A673 (cell line): Measurements from ENCODE around the gene SMARCAL1. TPM values are rescaled to one million over a fixed set of nuclear protein-coding genes. Genes with fewer than 3 reads are reported as not detected.

Experiments used
- BruUV-seq: library from RNA; stranded (reverse); fragments of 400-500 nt; replicated peaks from 2 replicates; lab custom pipeline; 2021; lab: Mats Ljungman, UMichigan
- CTCF ChIA-PET: fragments of 300-600 bp; sonication (Branson Sonifier 250); formaldehyde crosslinking; loops from one replicate; lab custom pipeline; 2022; ENCODE audit warnings: antibody characterized with exemption; lab: Charles Lee
- POLR2A ChIA-PET: fragments of 300-600 bp; sonication (Branson Sonifier 250); formaldehyde crosslinking; loops from one replicate; lab custom pipeline; 2022; ENCODE audit warnings: antibody characterized with exemption; ENCODE audit not compliant: low non-redundant PET; lab: Charles Lee
- DNase-seq: peaks from one replicate; pipeline ENCODE4 v3.0.0-alpha.2; 2015; ENCODE audit warnings: low spot score
- H3K27ac ChIP-seq: fragments of 200-600 bp; sonication (generic); 2 replicates; pipeline ENCODE4 v1.5.1; 2016; ENCODE audit warnings: mixed run types, low read depth, mild to moderate bottlenecking, mixed read lengths, antibody characterized with exemption, low read length; ENCODE audit not compliant: poor library complexity, severe bottlenecking
- H3K27me3 ChIP-seq: fragments of 200-600 bp; sonication (generic); replicated peaks from 2 replicates; pipeline ENCODE4 v1.6.1; 2017; ENCODE audit warnings: mixed run types, low read depth, mild to moderate bottlenecking, mixed read lengths, antibody characterized with exemption, low read length; ENCODE audit not compliant: insufficient read depth, poor library complexity
- H3K36me3 ChIP-seq: fragments of 200-600 bp; sonication (generic); 2 replicates; pipeline ENCODE4 v1.6.1; 2016; ENCODE audit warnings: mixed run types, mild to moderate bottlenecking, mixed read lengths, antibody characterized with exemption, low read length; ENCODE audit not compliant: insufficient read depth, poor library complexity, severe bottlenecking
- H3K4me1 ChIP-seq: fragments of 200-600 bp; sonication (generic); 2 replicates; pipeline ENCODE4 v1.6.1; 2017; ENCODE audit warnings: mixed run types, mild to moderate bottlenecking, mixed read lengths, antibody characterized with exemption, low read length; ENCODE audit not compliant: insufficient read depth, poor library complexity, severe bottlenecking
- H3K4me3 ChIP-seq: fragments of 200-600 bp; sonication (generic); 2 replicates; pipeline ENCODE4 v1.5.1; 2016; ENCODE audit warnings: low read depth, mixed run types, mild to moderate bottlenecking, mixed read lengths, low read length; ENCODE audit not compliant: poor library complexity, severe bottlenecking
- H3K9me3 ChIP-seq: fragments of 200-600 bp; sonication (generic); 2 replicates; pipeline ENCODE4 v1.6.1; 2016; ENCODE audit warnings: mixed run types, low read depth, mild to moderate bottlenecking, mixed read lengths, antibody characterized with exemption, low read length; ENCODE audit not compliant: poor library complexity, severe bottlenecking
- CTCF ChIP-seq: fragments of 300-800, 200-600 bp; sonication (generic); conservative IDR thresholded peaks from 2 replicates; pipeline ENCODE4 v1.5.1; 2017; ENCODE audit warnings: low read depth, mild to moderate bottlenecking, antibody characterized with exemption, low read length, moderate library complexity, mixed read lengths
- EZH2 ChIP-seq: fragments of 200-600 bp; sonication (generic); IDR thresholded peaks from 2 replicates; pipeline ENCODE4 v1.6.1; 2017; ENCODE audit warnings: borderline replicate concordance, low read depth, mild to moderate bottlenecking, mixed read lengths, antibody characterized with exemption, low read length; ENCODE audit not compliant: poor library complexity, severe bottlenecking
- intact Hi-C: fragments of 100-400 bp; cut with micrococcal nuclease; formaldehyde crosslinking; loops from one replicate; pipeline ENCODE4 v1.10.0; 2022; ENCODE audit not compliant: unreplicated experiment
- total RNA-seq: library from RNA; stranded (reverse); gene quantifications from 2 replicates; pipeline ENCODE4 v1.2.3, GENCODE V29; 2021

The SMARCAL1 gene
- total RNA-seq, 1 experiment from 2014 or later, result 20.7 TPM

GRCh38 chr2:216474925-216475670 is 62.8 kb downstream of the SMARCAL1 start:
- POLR2A ChIA-PET, result no interaction called here
- TF ChIP-seq CTCF, result no peak
- no peak for TF ChIP-seq EZH2
- Histone ChIP-seq H3K9me3 (no peaks in the 10 kb centered on the region), H3K4me1 (no peaks in the 10 kb centered on the region), H3K4me3 (no peak overlapping the region), H3K27me3 (no peaks in the 10 kb centered on the region), H3K36me3 (no peaks in the 10 kb centered on the region), H3K27ac (no peak overlapping the region)
- intact Hi-C loops, result no loop called here
- BruUV-seq, result no TSS peak
- CTCF ChIA-PET, result interaction anchor here (0.6 kb wide), 1 partner anchor 71 kb away, joined by 4 read pairs; no protein-coding TSS in a partner anchor
- no peak for DNase-seq

GRCh38 chr2:216475767-216476166 is 63.5 kb downstream of the SMARCAL1 start:
- no TSS peak for BruUV-seq
- CTCF ChIA-PET, result no interaction called here
- H3K27ac ChIP-seq, result no peak overlapping the region
- H3K9me3 ChIP-seq, result no peaks in the 10 kb centered on the region
- no peaks in the 10 kb centered on the region for H3K27me3 ChIP-seq
- no peaks in the 10 kb centered on the region for H3K36me3 ChIP-seq
- H3K4me1 ChIP-seq, result no peaks in the 10 kb centered on the region
- TF ChIP-seq EZH2 (no peak), CTCF (no peak)
- intact Hi-C loops, result no loop called here
- DNase-seq, result no peak
- POLR2A ChIA-PET, result no interaction called here
- H3K4me3 ChIP-seq, result no peak overlapping the region

- TF ChIP-seq CTCF (no peak), EZH2 (no peak)
- H3K27me3 ChIP-seq, result no peaks in the 10 kb centered on the region
- DNase-seq, result no peak
- POLR2A ChIA-PET, result no interaction called here
- H3K27ac ChIP-seq, result no peak overlapping the region
- no peaks in the 10 kb centered on the region for H3K36me3 ChIP-seq
- intact Hi-C loops, result no loop called here
- no peaks in the 10 kb centered on the region for H3K4me1 ChIP-seq
- CTCF ChIA-PET, result no interaction called here
- no peaks in the 10 kb centered on the region for H3K9me3 ChIP-seq
- BruUV-seq, result no TSS peak
- no peak overlapping the region for H3K4me3 ChIP-seq
These were observed 65.2 kb downstream of the SMARCAL1 start for GRCh38 chr2:216477283-216478035.
